Effector CD4-positive, alpha-beta T cell (primary cell): ENCODE data around the gene SUPV3L1.
"Not testable (repeated sequence)": the region's sequence is repeated elsewhere in the genome, so short reads cannot be mapped to it uniquely, and the experiment has no call there.

Source experiments
- DNase-seq: peaks from one replicate; pipeline ENCODE4 v3.0.0-alpha.2; 2020

Gene SUPV3L1

DNA sequence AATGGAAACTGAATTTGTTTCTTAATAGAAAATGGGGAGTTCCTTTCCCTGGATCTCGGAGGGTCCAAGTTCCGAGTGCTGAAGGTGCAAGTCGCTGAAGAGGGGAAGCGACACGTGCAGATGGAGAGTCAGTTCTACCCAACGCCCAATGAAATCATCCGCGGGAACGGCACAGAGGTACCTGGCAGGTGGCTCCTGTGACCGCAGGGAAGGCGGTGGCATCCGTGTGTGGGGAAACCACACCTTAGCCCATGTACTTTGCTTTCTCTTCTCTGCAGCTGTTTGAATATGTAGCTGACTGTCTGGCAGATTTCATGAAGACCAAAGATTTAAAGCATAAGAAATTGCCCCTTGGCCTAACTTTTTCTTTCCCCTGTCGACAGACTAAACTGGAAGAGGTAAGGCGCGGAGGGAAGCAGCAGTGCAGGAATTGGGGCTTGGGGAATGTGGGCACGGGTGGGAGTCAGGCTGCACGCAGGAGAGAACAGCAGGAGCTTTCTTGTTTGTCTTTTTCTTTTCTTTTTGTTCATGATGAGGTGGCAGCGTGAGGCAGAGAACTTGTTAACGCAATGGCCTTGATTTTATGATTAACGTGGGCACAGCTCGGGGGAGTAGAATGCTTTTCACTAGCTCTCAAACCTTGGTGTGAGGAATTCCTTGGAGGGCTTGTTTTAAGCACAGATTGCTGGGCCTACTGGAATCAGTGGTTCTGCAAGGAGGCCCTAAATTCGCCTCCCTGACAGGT lies 52.9 kb downstream of the SUPV3L1 start:
- peak; percentile 15 for DNase-seq

DNA sequence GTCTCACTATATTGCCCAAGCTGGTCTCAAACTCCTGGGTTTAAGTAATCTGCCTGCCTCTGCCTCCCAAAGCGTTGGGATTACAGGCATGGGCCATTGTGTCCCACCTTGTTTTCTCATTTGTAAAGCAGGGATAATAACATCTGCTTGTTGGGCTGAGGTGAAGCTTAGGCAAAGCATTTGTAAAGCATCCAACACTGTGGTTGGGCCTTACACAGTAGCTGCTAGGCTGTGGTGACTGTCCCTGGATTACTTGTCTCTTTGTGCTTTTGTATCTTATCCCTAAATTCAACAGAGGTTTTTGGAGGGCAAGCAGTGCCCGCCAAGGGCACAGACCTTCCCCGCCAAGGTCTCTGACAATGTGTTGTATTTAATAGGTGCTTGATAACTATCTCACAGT lies 54.4 kb downstream of the SUPV3L1 start:
- DNase-seq = no peak

DNA sequence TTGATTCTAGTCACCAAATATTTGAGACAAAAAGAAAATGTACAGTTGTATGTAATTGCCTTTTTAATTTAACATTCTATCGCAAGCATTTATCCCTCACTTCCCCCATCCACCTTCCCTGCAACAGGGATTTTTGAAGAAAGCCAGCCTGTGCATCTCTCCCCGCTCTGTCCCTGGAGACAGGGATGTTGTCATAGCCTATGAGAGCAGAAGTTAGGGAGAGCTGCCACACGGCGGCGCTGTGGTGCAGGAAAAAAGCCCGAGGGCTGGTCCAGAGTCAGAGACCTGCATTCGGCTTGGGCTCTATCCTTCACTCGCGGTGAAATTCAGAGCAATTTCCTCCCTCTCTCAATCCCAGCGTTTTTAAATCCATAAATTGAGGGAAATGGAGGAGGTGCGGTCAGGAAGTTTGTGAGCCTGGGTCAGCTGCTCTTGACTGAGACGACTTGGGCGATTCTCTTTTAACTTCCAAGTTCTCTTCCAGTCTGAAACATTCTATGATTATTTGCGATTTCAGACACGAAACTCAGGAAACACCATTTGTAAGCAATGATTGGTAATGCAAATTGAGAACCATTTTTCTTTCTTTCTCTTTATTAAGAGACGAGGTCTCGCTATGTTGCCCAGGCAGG lies 57.6 kb downstream of the SUPV3L1 start:
- peak; percentile 82 for DNase-seq

- DNase-seq = no peak
Measured at GRCh38 chr10:69239136-69239535, 59.1 kb downstream of the SUPV3L1 start.

GRCh38 chr10:69239816-69240434 lies 59.9 kb downstream of the SUPV3L1 start:
- no peak for DNase-seq

GRCh38 chr10:69240455-69240854 lies 60.4 kb downstream of the SUPV3L1 start:
- DNase-seq = no peak

GRCh38 chr10:69241575-69241974 lies 61.5 kb downstream of the SUPV3L1 start:
- no peak for DNase-seq

- DNase-seq = no peak
Measured at GRCh38 chr10:69242040-69242851, 62.2 kb downstream of the SUPV3L1 start.

GRCh38 chr10:69242852-69243212 lies 62.8 kb downstream of the SUPV3L1 start:
- no peak for DNase-seq

- DNase-seq = no peak
Measured at GRCh38 chr10:69243817-69244216, 63.8 kb downstream of the SUPV3L1 start.

GRCh38 chr10:69246036-69246435 lies 66.0 kb downstream of the SUPV3L1 start:
- no peak for DNase-seq

- DNase-seq = no peak
Measured at GRCh38 chr10:69246581-69247312, 66.7 kb downstream of the SUPV3L1 start.

DNA sequence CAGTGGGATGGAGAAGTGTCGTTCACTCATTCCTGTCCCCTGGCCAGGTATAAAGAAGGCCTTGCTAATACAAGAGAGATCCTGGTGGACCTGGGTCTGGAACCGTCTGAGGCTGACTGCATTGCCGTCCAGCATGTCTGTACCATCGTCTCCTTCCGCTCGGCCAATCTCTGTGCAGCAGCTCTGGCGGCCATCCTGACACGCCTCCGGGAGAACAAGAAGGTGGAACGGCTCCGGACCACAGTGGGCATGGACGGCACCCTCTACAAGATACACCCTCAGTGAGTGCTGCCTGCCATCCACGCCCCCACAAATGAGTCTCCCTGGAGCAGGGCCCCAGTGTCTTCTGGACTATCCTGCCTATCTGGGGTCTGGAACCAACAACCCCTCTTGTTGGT lies 67.3 kb downstream of the SUPV3L1 start:
- DNase-seq = no peak

DNA sequence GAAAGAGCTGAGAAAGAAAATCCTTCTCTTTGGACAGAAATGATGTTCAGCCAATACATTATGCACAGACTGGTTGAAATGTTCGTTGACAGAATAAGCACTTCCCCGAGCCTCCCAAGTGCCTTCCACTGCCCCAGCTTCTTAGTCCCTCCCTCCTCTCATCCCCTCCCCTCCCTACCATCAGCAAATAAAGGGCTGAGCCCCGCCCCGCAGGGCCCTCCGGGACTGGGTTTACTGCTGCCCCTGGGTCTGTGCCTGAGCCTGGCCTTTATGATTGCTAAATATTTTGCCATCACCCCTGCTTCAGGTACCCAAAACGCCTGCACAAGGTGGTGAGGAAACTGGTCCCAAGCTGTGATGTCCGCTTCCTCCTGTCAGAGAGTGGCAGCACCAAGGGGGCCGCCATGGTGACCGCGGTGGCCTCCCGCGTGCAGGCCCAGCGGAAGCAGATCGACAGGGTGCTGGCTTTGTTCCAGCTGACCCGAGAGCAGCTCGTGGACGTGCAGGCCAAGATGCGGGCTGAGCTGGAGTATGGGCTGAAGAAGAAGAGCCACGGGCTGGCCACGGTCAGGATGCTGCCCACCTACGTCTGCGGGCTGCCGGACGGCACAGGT lies 68.2 kb downstream of the SUPV3L1 start:
- no peak for DNase-seq

GRCh38 chr10:69250041-69250440 lies 70.0 kb downstream of the SUPV3L1 start:
- no peak for DNase-seq

DNA sequence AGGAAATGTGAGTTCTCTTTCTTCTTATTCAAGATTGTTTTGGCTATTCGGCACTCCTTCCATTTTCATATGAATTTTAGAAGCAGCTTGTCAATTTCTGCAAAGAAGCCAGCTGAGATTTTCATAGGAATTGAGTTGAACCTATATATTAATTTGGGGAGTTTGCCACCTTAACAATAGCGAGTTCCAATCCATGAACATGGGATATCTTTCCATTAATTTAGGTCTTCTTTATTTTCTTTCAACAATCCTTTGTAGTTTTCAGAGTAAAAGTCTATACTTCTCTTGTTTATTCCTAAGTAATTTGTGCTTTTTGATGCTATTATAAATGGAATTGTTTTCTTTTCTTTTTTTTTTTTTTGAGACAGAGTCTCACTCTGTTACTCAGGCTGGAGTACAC lies 71.4 kb downstream of the SUPV3L1 start:
- DNase-seq = not testable (repeated sequence)

GRCh38 chr10:69253171-69253570 lies 73.1 kb downstream of the SUPV3L1 start:
- DNase-seq = no peak

DNA sequence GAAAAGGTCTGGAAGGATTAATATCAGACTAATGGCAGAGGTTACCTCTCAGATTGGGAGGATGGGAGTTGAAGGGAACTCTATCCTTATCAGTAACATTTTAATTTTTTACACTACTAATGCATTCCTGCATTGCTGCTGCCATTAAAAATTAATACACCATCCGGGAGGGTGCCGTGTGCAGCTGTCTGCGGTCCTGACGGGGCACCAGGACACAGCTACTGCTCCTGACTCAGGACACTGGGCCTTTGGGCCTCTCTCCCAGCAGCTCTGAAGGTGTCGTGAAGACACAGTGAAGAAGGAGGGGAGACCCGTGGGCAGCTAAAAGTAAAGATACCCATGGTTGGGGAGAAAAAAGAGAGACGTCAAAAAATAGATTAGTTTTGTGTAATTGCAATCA lies 74.8 kb downstream of the SUPV3L1 start:
- no peak for DNase-seq
